NCI-H345 treated with DMSO at 0.1 percent for 48 hours (cell line): Measurements from ENCODE around the gene FURIN.
"Not testable (repeated sequence)": the region's sequence is repeated elsewhere in the genome, so short reads cannot be mapped to it uniquely, and the experiment has no call there.

Experiments used
- DNase-seq: peaks from one replicate; lab custom pipeline; 2025; ENCODE audit not compliant: unreplicated experiment; lab: John Stamatoyannopoulos, UW

Gene FURIN

GRCh38 chr15:90914305-90915080 is 46.1 kb downstream of the FURIN start:
- no peak for DNase-seq

DNA sequence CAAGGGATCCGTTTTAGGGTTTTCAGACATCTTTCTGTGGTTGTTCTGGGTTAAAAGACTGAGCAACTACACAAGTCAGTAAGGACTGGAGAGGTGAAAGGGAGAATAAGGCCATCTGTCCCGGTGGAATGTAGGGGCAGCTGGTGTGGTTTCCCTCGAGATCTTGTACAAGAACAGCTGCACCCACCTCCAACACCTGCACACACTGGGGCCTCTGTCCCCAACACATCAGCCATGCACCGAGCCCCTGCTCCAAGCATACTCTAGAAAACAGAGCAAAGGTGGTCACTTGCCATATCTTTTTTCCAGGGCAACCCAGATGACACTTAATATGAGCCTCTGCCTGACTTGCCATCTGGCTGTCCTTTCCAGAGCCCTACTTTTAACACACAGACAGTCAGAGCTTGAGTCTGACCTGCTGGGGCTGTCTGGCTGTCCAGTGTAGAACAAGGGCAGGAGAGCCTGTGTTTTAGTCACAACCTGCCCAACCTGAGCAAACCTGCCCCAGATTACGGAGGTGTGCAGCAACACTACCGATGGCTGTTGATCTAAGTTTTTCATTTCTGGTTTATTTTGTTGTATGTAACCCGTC is 46.9 kb downstream of the FURIN start:
- DNase-seq = no peak

- no peak for DNase-seq
Observed at GRCh38 chr15:90915808-90916440, 47.5 kb downstream of the FURIN start.

DNA sequence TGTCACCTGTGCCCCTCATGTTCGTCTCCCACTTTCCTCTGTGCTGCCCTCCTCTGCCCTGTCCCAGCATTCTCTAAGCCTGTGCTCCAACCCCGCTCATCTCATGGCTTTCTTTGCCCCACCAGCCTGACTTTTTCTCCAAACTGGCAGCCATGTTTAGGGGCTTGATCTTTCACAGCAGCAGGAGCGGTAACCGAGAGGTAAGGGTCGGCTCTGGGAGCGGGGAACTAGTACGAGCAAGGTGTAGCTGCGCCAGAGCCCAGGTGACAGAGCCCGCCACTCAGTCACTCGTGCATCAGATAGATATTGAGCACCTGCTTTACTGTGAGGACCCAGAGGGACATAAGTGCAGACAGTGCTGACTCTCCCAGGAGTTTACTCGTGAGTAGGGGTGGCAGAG is 48.1 kb downstream of the FURIN start:
- DNase-seq = no peak

DNA sequence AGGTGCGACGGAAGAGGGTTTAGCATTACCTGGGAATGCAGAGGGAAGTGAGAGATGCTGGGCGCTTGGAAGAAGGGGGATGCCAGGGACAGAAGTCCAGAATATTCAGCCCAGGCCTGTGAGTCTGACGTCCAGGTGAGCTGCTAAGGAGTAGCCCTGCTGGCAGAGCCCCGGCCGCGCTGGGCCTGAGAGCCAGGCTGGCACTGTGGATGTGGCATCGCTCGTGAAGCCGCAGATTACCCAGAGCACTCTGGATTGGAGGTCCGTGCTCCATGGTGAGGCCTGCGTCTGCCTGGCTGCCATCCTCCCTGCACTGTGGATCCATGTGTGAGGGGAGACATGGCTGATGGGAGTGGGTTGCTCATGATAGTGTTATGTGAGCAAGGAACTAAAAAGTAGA is 49.2 kb downstream of the FURIN start:
- DNase-seq = no peak

GRCh38 chr15:90918034-90918788 is 49.8 kb downstream of the FURIN start:
- DNase-seq = no peak

GRCh38 chr15:90918835-90919234 is 50.4 kb downstream of the FURIN start:
- no peak for DNase-seq

DNA sequence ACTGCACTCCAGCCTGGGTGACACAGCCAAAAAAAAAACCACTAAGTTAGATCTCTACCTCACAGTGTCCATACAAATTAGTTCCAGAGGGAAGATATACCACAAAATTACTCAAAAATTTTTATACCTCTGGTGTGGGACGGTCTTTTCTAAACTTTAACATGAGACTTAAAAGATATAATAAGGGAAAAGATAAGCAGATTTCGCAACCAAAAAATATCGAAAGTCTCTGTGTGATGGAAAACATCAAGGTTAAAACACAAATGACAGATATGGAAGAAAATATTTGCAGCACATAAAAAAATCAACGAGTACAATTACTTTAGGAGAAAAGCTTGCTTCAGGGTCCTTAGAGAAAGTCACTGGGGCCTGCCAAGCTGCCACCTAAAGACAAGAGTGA is 53.5 kb downstream of the FURIN start:
- DNase-seq = no peak

GRCh38 chr15:90922712-90923322 is 54.4 kb downstream of the FURIN start:
- DNase-seq = not testable (repeated sequence)

DNA sequence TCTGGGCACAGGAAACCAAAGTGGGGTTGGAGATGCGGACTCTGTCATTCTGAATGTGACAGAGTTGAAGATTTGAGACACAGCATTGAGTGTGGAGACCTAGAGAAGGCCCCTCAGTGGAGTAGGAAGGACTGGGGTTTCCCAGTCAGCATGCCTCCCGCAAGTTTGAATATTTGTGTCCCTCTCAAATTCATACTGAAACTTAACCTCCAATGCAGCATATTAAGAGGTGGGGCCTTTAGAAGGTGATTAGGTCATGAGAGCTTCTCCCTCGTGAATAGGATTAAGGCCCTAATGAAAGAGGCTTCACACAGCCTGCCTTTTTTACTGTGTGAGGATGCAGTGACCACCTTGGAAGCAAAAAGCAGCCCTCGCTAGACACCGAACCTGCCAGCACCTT is 56.0 kb downstream of the FURIN start:
- DNase-seq = no peak

- not testable (repeated sequence) for DNase-seq
Observed at GRCh38 chr15:90926766-90927165, 58.4 kb downstream of the FURIN start.

DNA sequence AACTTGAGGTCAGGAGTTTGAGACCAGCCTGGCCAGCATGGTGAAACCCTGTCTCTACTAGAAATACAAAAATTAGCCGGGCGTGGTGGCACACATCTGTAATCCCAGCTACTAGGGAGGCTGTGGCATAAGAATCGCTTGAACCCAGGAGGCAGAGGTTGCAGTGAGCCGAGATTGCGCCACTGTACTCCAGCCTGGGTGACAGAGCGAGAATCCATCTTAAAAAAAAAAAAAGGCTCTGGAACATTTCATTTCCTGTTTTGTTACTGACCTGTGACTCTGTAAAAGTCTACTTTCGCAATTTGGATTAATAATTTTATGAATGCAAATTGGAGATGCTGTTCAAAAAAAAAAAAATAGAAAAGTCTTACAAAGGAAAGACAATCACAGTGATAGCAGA is 59.7 kb downstream of the FURIN start:
- DNase-seq = not testable (repeated sequence)

GRCh38 chr15:90929246-90930019 is 61.0 kb downstream of the FURIN start:
- no peak for DNase-seq

GRCh38 chr15:90930861-90931574 is 62.6 kb downstream of the FURIN start:
- DNase-seq = no peak

DNA sequence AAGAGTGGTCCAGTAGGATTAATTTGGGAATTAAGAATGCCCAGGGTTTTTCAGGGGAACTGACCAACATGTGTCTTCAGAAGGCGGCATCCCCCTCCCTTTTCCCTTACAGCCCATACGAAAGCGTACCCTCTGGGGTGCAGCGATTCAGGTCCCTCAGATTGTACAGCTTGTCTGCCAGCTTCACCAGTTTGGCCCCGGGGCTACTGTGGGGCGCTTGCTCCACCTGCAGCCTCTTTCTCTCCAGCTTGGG is 63.1 kb downstream of the FURIN start:
- no peak for DNase-seq

DNA sequence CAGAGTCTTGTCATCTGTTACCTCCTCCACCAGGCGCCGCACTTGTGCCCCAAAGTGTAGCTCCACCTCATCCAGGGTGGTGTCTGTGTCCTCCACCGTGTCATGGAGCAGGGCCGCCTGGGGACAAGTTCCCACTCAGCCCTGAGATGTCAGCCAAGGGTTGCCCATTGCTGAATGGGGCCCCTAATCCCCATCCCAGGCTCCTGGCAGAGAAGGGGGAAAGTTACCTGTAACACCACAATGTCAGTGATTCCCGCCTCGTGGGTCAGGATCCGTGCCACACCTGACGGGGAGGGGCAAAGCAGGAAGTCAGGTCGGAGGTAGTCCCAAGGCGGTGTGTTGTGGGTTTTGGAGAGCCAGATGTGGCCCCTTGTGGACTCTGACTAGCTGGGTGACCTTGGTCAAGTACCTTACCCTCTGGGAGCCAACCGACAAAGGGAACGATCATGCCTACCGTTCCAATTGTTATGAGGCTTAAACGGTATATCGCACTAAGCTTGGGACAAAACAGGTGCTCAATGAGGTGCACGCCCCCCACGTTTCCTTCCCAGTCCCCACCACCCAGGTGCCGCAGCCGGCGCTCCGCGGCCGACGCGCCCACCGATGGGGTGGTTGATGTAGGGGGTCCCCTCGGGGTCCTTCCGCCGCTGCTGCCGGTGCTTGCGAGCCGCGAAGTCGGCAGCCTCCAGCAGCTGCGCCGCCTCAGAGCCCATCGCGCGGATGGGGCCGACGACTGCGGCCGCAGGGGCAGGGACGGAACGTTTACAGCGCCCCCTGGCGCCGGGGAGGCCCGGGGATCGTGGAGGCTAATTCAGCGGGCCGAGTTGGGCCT is 63.7 kb downstream of the FURIN start, which contains the start of gene HDDC3:
TSS of gene HDDC3 (minus strand) at position 722 of the 832 bp plus-strand sequence. CDS start at position 713, 9 bp downstream.
- peak; percentile 66 for DNase-seq

- no peak for DNase-seq
Observed at GRCh38 chr15:90932660-90932991, 64.2 kb downstream of the FURIN start.
